ENCODE data around the gene KLF13.

Gene KLF13

GRCh38 chr15:31326156-31326874 is at the start of gene KLF13:
KLF13 (plus strand) TSS chr15:31326835; CDS start chr15:31327213, 378 bp downstream.
- peak; percentile 99 to 100 for DNase-seq (ENCODE audit: low read depth in 2 of 2)

- no peak for DNase-seq (ENCODE audit: low read depth in 2 of 2)
These were observed 49.1 kb upstream of the KLF13 start for GRCh38 chr15:31277335-31278060.

- DNase-seq (ENCODE audit: low read depth in 2 of 2), result no peak
These were observed 48.6 kb upstream of the KLF13 start for GRCh38 chr15:31278061-31278445.

GRCh38 chr15:31278544-31279220 is 48.0 kb upstream of the KLF13 start:
- DNase-seq (ENCODE audit: low read depth in 2 of 2), result no peak

GRCh38 chr15:31279221-31280045 is 47.2 kb upstream of the KLF13 start:
- no peak for DNase-seq (ENCODE audit: low read depth in 2 of 2)

GRCh38 chr15:31280046-31280830 is 46.4 kb upstream of the KLF13 start:
- DNase-seq (ENCODE audit: low read depth in 2 of 2), result no peak

GRCh38 chr15:31280831-31281216 is 45.8 kb upstream of the KLF13 start:
- no peak for DNase-seq (ENCODE audit: low read depth in 2 of 2)

GRCh38 chr15:31283043-31283442 is 43.6 kb upstream of the KLF13 start:
- no peak for DNase-seq (ENCODE audit: low read depth in 2 of 2)

GRCh38 chr15:31285772-31286261 is 40.8 kb upstream of the KLF13 start:
- DNase-seq (ENCODE audit: low read depth in 2 of 2), result no peak

GRCh38 chr15:31291048-31291578 is 35.5 kb upstream of the KLF13 start:
- no peak for DNase-seq (ENCODE audit: low read depth in 2 of 2)

- no peak for DNase-seq (ENCODE audit: low read depth in 2 of 2)
These were observed 34.1 kb upstream of the KLF13 start for GRCh38 chr15:31292391-31293015.

- DNase-seq (ENCODE audit: low read depth in 2 of 2), result no peak
These were observed 33.0 kb upstream of the KLF13 start for GRCh38 chr15:31293655-31294054.

GRCh38 chr15:31294067-31294466 is 32.6 kb upstream of the KLF13 start:
- DNase-seq (ENCODE audit: low read depth in 2 of 2), result no peak

- DNase-seq (ENCODE audit: low read depth in 2 of 2), result no peak
These were observed 31.0 kb upstream of the KLF13 start for GRCh38 chr15:31295658-31296057.

GRCh38 chr15:31296219-31296645 is 30.4 kb upstream of the KLF13 start:
- DNase-seq (ENCODE audit: low read depth in 2 of 2), result no peak

GRCh38 chr15:31296646-31297574 is 29.7 kb upstream of the KLF13 start:
- DNase-seq (ENCODE audit: low read depth in 2 of 2), result no peak

GRCh38 chr15:31297575-31298456 is 28.8 kb upstream of the KLF13 start:
- DNase-seq (ENCODE audit: low read depth in 2 of 2), result no peak

GRCh38 chr15:31298707-31299172 is 27.9 kb upstream of the KLF13 start:
- DNase-seq (ENCODE audit: low read depth in 2 of 2), result no peak

Data from stimulated activated CD8-positive, alpha-beta memory T cell treated with anti-CD3 and anti-CD28 coated beads, Interleukin-7, amount 100 ng/mL, for 1 hour (primary cell).